Esophagus muscularis mucosa (tissue), 4 donors: Measurements from ENCODE around the gene MYOF. TPM values are rescaled to one million over a fixed set of nuclear protein-coding genes. Genes with fewer than 3 reads are reported as not detected.

Experiments used
- DNase-seq: peaks from one replicate; pipeline ENCODE4 v3.0.0-alpha.2; 2017; ENCODE audit errors: extremely low spot score
- H3K27ac ChIP-seq, 4 donors: fragments of 200-600 bp; sonication (generic); replicated peaks in 1 of 4; 1 replicate in 3 of 4; 2 replicates in 1 of 4; pipeline ENCODE4 v1.5.1; 2016 to 2019; ENCODE audit warnings: mild to moderate bottlenecking in 1 of 4
- H3K27me3 ChIP-seq, 4 donors: fragments of 200-600 bp; sonication (generic); one replicate each; pipeline versions ENCODE4 v1.5.1 to v1.6.0; 2016 to 2019
- H3K36me3 ChIP-seq, 4 donors: fragments of 200-600 bp; sonication (generic); one replicate each; pipeline ENCODE4 v1.5.1; 2016 to 2019
- H3K4me1 ChIP-seq, 4 donors: fragments of 200-600 bp; sonication (generic); one replicate each; pipeline ENCODE4 v1.5.1; 2016 to 2019
- H3K4me3 ChIP-seq, 4 donors: fragments of 200-600 bp; sonication (generic); 1 replicate in 2 of 4; 2 replicates in 2 of 4; pipeline ENCODE4 v1.5.1; 2016 to 2019; ENCODE audit warnings: mild to moderate bottlenecking in 4 of 4, moderate library complexity in 1 of 4
- H3K9me3 ChIP-seq, 4 donors: fragments of 200-600 bp; sonication (generic); 1 replicate in 3 of 4; 2 replicates in 1 of 4; pipeline ENCODE4 v1.5.1; 2016 to 2019
- CTCF ChIP-seq, 3 experiments: fragments of 200-600 bp in 2 of 3; fragments of 450-650 bp in 1 of 3; sonication (generic) in 2 of 3; IDR thresholded peaks; one replicate each; pipeline ENCODE4 v1.5.1; 2017 to 2019; ENCODE audit warnings: antibody characterized with exemption in 3 of 3, mild to moderate bottlenecking in 2 of 3, moderate library complexity in 1 of 3
- EP300 ChIP-seq: sonication (generic); formaldehyde crosslinking; IDR thresholded peaks from one replicate; pipeline ENCODE4 v1.6.1; 2017; ENCODE audit warnings: antibody characterized with exemption
- POLR2A ChIP-seq: fragments of 450-650 bp; IDR thresholded peaks from one replicate; pipeline ENCODE4 v1.6.1; 2017; ENCODE audit warnings: antibody characterized with exemption, moderate library complexity, mild to moderate bottlenecking, low read depth
- POLR2AphosphoS5 ChIP-seq, 2 donors: sonication (generic); formaldehyde crosslinking; IDR thresholded peaks; one replicate each; pipeline ENCODE4 v1.6.1; 2017; ENCODE audit warnings: antibody characterized with exemption in 2 of 2
- WGBS: methylation state at CpG from one replicate; pipeline ENCODE4 v1.1.5; 2018; 5-methylcytosine and 5-hydroxymethylcytosine counted together
- intact Hi-C: fragments of 100-400 bp; cut with DNase I; formaldehyde crosslinking; loops from one replicate; pipeline ENCODE4 v1.15.1; 2023
- total RNA-seq, 4 donors: library from RNA; depleted of rRNA; stranded (reverse); fragments of >200 nt; gene quantifications; one replicate each; pipeline versions ENCODE4 v1.1.0 to v1.2.1, GENCODE V29; 2016

The MYOF gene
- total RNA-seq, 4 donors from 2014 or later, result 71.2 to 120 (median 97.3) TPM

GRCh38 chr10:93513091-93513490 lies 31.0 kb upstream of the MYOF start:
- Histone ChIP-seq H3K9me3 (no peaks in the 10 kb centered on the region), H3K27me3 (no peaks in the 10 kb centered on the region), H3K27ac (no peak overlapping the region), H3K36me3 (no peaks in the 10 kb centered on the region), H3K4me1 (peaks cover 0 to 10% (median 5%) of the 10 kb centered on the region in 4 donors), H3K4me3 (no peak overlapping the region)
- WGBS, result 100% methylated on average over 1 of the region's 1 CpG
- no peak for TF ChIP-seq POLR2AphosphoS5 (IDR thresholded peaks at IDR 0.05)
- no peak for TF ChIP-seq POLR2A
- no peak for TF ChIP-seq CTCF (IDR thresholded peaks at IDR 0.05)
- TF ChIP-seq EP300, result no peak
- DNase-seq, result no peak
- intact Hi-C loops, result no loop called here

GRCh38 chr10:93512565-93512964 lies 30.4 kb upstream of the MYOF start:
- no peaks in the 10 kb centered on the region for H3K36me3 ChIP-seq
- DNase-seq, result no peak
- peaks cover 0 to 10% (median 5%) of the 10 kb centered on the region in 4 donors for H3K4me1 ChIP-seq
- H3K27ac ChIP-seq, result no peak overlapping the region
- intact Hi-C loops, result no loop called here
- H3K9me3 ChIP-seq, result no peaks in the 10 kb centered on the region
- TF ChIP-seq CTCF (IDR thresholded peaks at IDR 0.05), result no peak
- no peak for TF ChIP-seq POLR2AphosphoS5 (IDR thresholded peaks at IDR 0.05)
- TF ChIP-seq POLR2A, result no peak
- no peak for TF ChIP-seq EP300
- no peak overlapping the region for H3K4me3 ChIP-seq
- 97% methylated on average over 1 of the region's 1 CpG for WGBS
- H3K27me3 ChIP-seq, result no peaks in the 10 kb centered on the region

- no peak for DNase-seq
- no peak overlapping the region for H3K4me3 ChIP-seq
- no peaks in the 10 kb centered on the region for H3K27me3 ChIP-seq
- H3K27ac ChIP-seq, result no peak overlapping the region
- WGBS, result 92% methylated on average over 8 of the region's 8 CpGs
- H3K36me3 ChIP-seq, result no peaks in the 10 kb centered on the region
- no peaks in the 10 kb centered on the region for H3K9me3 ChIP-seq
- TF ChIP-seq POLR2AphosphoS5 (IDR thresholded peaks at IDR 0.05), result no peak
- no peak for TF ChIP-seq CTCF (IDR thresholded peaks at IDR 0.05)
- TF ChIP-seq POLR2A, result no peak
- TF ChIP-seq EP300, result no peak
- intact Hi-C loops, result no loop called here
- H3K4me1 ChIP-seq, result peaks cover 0 to 6% (median 3%) of the 10 kb centered on the region in 4 donors
These were observed 27.7 kb upstream of the MYOF start for GRCh38 chr10:93509816-93510215.

GRCh38 chr10:93505075-93505474 lies 22.9 kb upstream of the MYOF start:
- Histone ChIP-seq H3K36me3 (no peaks in the 10 kb centered on the region), H3K4me3 (no peak overlapping the region), H3K9me3 (no peaks in the 10 kb centered on the region), H3K27me3 (no peaks in the 10 kb centered on the region), H3K4me1 (no peaks in the 10 kb centered on the region), H3K27ac (no peak overlapping the region)
- 94% methylated on average over 2 of the region's 2 CpGs for WGBS
- intact Hi-C loops, result no loop called here
- no peak for TF ChIP-seq POLR2A
- TF ChIP-seq CTCF (IDR thresholded peaks at IDR 0.05), result no peak
- no peak for TF ChIP-seq EP300
- TF ChIP-seq POLR2AphosphoS5 (IDR thresholded peaks at IDR 0.05), result no peak
- DNase-seq, result no peak

- Histone ChIP-seq H3K27me3 (no peaks in the 10 kb centered on the region), H3K4me1 (no peaks in the 10 kb centered on the region), H3K4me3 (no peak overlapping the region), H3K9me3 (no peaks in the 10 kb centered on the region), H3K27ac (no peak overlapping the region), H3K36me3 (no peaks in the 10 kb centered on the region)
- no peak for DNase-seq
- WGBS, result 54% methylated on average over 6 of the region's 6 CpGs
- intact Hi-C loops, result no loop called here
- no peak for TF ChIP-seq POLR2A
- TF ChIP-seq POLR2AphosphoS5 (IDR thresholded peaks at IDR 0.05), result no peak
- TF ChIP-seq EP300, result no peak
- no peak for TF ChIP-seq CTCF (IDR thresholded peaks at IDR 0.05)
These were observed 20.9 kb upstream of the MYOF start for GRCh38 chr10:93503075-93503474.
